Activated T-helper 1 cell treated with Interleukin-2 at 50 U/mL for 16 hours (primary cell): ENCODE data around the gene NACC2.
A peak's percentile ranks its signal among the peaks of the same experiment; 100 is the strongest.
"Not testable (repeated sequence)": the region's sequence is repeated elsewhere in the genome, so short reads cannot be mapped to it uniquely, and the experiment has no call there.

Source experiments
- DNase-seq: peaks from one replicate; pipeline ENCODE4 v3.0.0-alpha.2; 2020; ENCODE audit warnings: low read depth

NACC2 gene

DNA sequence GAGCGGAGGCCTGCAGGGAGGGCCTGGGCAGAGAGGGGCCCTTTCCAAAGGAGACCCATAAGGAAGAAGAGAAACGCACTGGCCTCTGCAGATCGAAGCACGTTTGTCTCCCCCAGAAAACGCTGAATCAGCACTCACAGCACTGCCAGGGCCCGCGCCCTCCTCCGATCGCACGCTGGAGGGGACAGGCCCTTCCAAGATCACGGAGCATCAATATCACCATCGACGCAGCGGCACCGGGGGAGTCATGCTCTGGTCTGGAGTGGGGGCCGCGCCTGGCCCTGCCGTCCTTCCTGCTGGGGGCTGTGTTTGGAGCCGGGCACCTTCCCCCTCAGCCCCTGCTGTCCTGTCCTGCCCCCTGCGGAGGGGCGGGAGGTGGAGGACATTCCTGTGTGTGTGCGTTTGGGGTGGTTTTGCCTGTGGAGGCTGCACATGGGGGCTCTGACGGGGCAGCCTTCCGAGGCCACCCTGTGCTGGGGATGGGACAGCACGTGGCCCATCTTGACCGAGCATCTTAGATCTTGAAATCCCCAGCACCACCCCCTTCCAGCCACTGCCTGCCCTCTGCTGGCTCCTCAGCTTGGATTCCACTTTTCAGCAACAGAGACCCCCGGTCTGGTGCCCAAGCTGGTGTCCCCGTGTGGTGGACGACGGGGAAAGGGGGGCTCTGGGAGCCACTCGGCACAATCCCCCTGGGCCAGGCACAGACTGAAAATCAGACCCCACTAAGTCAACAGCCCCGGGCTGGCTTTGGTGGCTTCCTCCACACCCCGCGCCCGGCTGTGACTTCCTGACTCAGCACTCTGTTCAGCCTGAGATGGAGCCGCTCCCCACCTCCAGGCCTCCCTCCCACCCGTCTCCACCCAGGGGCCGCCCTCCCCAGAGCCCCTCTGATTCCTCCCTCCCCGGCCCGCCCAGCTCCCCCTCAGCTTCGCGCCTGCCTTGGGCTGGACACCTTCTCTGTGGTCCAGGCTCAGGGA lies 15.3 kb upstream of the NACC2 start:
- no peak for DNase-seq

DNA sequence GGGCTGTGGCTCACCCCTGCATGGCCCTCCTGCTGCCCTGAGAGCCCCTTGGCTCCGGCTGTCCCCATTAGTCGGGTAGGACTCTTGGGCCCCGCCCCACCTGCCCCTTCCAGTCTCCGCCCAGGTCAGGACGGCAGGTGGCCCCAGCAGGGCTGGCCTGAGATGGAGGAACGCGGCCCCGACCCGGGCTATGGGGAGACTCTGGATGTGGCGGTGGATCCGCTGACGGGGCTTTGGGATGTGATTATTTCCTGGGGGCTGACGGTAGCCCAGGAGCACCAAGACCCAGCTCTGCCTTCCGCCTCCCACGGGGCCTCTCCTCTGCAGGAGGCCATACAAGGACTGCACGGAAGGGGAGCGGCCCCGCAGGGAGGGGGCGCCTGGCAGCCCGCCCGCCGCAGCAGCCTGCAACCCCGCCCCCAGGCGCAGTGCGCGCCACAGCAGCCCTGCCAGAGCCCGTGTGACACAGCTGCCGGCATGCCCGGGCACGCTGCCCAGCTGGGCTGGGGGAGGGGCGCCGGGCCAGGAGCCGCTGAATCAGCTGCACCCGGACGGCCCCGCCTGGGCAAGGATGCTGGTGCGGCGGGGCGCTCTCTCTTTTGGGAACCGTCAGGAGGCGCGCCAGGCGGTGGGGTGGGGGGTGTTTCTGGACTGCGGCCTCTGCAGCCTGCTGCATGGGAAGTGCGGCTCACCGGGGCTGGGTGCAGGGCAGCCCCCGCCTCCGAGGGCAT lies 14.4 kb upstream of the NACC2 start:
- peak; percentile 92 for DNase-seq

DNA sequence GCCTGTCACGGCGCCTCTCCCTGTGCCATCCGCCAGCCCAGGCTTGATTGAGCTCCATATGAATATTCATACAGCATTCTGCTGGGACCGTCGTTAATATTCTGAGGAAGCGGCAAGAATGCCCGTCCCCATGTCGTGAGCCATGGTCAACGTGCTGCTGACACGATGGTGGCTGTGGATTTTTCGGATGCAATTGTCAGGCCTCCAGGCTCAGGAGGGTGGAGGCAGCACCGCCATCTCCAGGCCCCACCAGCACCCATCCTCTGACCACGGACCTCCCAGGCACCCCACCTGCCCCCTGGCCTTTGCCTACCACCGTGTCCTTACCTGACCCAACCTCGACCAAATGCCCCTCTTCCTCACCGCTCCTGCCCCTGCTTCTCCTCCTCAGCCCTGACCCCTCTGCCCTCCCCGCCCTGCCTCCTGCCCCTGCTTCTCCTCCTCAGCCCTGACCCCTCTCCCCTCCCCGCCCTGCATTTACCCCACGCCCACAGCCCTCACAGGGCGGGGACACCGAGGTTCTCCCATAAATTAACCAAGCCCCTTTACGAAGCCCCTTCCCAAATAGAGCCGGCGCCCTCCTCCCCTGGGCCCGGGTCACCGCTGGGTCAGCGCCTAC lies 13.7 kb upstream of the NACC2 start:
- DNase-seq, result no peak

DNA sequence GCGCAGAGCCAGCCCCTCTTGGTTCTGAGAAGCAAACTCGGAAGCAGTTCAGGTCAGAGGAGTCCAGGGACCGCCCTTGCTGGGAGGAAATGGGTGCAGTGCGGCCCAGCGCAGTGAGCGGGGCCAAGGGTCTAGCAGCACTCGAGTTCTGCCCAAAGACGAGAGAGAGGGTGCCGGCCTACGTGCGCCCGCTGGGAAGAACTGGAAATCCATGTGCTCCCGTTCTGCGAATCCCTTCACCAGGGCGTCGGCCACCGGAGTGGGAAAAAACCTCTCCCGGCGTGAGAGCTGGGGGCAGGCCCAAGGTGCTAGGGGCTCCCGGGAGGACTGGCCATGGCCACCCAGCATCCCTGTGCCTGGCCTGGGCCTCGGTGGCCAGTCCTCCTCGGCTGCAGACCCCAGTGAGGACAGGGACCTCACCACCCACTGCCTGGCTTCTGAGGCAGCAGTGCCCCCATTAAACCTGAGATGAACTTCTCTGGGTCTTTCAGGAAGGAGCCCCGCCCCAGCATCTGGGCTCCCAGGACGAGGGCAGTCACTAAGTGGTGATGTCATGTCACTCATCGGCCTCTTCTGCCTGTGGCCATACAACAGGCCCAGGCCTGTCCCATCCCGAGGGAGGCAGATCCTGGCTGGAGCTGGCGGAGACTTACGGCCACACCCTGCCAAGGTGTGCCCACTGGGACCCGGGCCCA lies 13.0 kb upstream of the NACC2 start:
- DNase-seq, result no peak

DNA sequence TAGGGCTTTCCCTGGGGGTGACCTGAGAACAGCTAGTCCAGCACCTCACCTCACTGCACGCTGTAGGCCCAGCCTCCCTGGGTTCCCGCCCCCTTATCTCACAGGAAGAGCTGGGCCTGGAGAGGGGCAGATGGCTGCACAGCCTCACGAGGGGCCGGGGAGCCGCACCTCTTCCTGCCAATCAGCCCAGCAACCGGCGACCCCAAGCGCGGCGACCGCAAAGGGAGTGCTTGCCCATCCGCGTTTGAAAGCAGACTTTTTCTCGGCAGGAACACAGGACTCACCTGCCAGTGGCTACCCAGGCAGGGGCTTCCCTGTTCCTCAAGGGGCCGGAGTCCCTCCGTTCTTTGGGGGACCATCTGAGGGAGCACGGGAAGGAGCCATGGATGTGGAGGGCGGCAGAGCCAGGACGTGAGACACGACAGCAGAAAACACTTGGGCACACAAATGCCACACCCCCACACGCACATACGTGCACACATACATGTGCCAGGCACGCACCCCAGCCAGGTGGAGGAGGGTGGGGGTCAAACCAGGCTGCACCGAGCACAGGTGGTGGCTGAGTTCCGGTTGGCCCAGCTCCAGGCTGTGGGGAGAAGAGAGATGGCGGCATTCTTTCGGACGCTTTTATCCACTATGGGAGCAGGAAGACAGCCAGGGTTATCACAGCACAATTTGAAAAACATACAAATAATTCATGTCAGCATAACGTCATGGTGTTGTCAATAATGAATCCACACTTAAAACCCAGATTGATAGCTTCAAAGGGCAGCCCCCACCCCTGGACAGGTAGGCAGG lies 12.3 kb upstream of the NACC2 start:
- no peak for DNase-seq

DNA sequence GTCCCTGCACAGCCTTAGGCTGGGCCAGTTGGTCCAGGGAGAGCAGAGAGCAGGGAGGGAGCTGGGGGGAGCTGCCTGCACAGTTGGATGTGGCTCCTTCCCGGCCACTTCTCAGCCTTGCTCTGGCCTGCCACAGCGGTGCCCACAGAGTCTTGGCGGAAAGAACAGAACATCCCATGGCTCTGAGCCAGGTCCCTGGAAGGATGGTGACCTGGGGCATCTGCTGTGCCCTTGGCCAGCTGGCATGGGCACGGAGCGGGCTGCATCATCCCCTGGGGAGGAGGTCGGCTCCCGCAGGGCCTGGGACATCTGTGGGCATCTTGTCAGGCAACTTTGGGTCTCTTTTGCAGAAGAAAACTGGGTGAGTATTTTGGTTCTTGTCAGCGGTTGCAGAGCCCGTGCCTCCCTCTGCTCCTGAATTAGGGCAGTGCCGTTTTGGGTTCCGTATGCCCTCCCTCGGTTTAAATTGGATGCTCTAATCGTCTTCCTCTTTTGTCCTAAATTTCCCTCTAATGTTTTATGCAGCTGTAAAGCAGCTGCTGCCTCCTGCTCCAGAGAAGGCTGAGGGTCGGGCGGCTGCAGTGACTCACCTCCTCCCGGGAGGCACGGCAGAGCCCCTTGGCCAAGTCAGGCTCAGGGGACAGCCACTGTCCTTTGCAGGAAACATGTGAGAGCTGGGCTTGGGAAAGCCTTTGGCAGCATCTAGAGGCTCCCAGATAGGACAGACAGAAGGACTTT lies 10.5 kb upstream of the NACC2 start:
- no peak for DNase-seq

DNA sequence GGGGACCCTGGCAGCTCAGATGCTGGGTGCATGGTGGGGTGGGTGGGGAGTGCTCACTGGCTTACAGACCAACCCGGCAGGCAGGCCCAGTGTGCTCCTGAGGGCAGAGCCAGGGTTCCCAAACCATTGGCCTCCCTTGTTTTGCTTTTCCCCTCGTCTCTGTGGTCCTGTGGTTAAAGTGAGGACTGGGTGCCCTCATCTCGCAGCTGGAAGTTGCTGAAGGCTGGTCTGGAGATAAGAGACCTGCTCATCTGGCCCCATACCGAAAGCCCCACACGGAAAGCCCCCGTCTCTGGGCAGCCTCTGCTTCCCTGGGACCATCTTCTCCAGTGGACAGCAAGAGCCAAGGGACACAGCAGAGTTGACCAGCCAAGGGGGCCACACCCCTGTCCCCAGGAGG lies 9.8 kb upstream of the NACC2 start:
- no peak for DNase-seq

DNA sequence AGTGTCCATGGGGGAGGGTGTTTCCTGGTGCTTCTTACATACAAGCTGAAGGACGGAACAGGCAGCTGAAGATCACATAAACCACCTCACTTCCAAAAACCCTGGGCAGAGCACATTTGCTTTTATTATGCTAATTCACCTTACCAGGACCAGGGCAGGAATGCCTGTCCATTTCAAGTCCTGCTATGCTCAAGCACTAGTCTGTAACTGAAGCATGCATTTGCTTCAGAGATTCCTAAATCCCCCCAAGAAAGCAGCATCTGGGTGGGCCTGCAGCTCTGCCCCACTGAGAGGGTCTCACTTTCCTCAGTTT lies 9.4 kb upstream of the NACC2 start:
- no peak for DNase-seq

DNA sequence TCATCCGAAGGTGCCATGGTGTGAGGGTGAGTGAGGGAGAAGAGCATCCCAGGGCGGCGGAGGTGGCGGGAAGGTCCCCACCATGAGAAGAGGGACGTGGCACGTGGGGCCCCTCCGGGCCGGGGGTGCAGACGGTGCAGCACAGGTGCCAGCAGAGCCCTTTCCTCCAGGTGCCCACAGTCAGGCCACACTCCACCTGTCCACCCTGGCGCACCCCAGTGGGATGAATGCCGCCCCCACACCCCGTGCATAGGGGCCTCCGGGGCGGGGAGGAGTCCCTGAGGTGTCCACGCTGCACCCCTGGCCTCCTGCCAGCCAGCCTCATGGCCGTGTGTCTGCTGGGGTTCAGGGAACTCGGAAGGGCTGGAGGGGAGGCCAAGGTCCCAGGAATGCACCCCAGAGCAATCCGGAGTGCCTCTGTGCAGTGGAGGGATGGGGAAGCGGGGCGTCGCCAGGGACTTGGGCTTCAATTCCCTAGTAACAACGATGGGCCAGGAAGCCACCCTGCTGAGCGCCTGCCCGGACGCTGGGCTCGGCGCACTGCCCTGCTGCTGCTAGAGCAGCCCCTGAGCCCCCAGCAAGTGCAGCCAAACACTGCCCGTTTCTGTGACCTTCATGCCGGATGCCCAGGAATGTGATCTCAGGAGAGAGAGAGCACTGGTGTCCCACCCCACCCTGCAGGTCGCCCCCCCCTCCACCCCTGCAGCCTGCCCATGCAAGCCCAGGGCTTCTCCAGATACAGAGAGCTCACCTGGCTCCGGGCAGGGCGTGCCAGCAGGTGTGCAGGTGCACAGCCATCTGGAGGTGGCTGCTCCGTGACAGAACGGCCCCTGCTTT lies 8.8 kb upstream of the NACC2 start:
- no peak for DNase-seq

DNA sequence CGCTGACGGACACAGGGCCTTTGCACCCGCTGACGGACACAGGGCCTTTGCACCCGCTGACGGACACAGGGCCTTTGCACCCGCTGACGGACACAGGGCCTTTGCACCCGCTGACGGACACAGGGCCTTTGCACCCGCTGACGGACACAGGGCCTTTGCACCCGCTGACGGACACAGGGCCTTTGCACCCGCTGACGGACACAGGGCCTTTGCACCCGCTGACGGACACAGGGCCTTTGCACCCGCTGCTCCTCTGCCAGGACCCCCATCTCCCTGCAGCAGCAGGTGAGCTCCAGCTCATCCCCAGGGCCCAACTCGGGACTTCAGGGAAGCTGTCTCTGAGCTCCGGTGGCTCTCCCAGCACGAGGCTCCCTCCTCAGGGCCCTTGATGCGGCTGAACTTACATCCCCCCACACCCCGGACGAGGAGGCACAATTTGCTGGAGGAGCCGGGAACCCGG lies 6.6 kb upstream of the NACC2 start:
- not testable (repeated sequence) for DNase-seq

DNA sequence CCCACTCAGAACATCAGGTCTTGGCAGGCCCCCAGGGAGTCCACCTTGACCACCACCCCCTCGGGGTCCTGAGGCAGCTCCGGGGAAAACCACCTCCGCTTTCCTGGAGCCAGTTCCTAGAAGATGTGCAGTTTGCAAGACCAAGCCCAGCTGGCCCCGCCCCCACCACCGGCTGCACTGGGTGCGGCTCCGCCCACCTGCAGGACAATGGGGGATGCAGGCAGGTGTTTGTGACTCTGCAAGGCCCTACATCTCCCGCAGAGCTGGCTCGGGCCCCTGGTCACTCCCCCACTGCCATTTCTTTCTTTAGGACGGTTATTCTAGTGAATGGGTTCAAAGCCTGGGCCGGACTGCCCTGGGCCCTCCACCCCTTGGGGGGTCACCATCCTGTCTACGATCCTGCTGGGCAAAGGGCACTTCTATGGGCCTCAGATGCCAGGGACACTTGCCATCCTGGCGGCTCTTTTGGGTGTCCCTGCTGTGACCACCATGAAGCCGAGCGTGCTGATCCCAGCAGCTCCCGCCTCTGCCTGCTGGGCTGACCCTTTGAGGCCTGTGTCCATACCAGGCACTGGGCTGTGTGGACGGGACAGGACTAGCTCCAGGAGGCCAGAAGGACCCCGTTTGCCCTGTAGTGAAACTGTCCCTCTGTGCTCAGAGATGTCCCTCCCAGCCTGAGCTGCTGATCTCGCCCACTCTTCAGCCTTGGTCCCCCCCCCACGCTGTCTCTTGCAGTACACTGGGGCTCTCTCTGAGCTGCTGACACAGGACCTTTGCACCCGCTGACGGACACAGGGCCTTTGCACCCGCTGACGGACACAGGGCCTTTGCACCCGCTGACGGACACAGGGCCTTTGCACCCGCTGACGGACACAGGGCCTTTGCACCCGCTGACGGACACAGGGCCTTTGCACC lies 5.9 kb upstream of the NACC2 start:
- DNase-seq, result no peak

DNA sequence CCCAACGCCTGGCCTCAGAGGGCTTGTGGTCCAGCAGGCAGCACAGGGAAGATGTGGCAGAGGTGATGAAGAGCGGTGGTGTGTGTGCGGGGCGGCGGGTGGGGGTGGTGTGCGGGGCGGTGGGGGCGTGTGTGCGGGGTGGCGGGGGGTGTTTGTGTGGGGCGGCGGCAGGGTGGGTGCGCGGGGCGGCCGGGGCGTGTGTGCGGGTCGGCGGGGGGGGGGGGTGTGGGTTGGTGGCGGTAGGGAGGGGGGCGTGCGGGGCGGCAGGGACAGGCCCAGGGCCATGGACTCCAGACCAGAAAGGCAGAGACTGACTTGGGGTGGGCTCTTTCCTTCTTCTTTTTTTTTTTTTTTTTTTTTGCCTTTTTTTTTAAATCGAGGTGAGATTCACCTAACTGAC lies 4.5 kb upstream of the NACC2 start:
- DNase-seq, result no peak

DNA sequence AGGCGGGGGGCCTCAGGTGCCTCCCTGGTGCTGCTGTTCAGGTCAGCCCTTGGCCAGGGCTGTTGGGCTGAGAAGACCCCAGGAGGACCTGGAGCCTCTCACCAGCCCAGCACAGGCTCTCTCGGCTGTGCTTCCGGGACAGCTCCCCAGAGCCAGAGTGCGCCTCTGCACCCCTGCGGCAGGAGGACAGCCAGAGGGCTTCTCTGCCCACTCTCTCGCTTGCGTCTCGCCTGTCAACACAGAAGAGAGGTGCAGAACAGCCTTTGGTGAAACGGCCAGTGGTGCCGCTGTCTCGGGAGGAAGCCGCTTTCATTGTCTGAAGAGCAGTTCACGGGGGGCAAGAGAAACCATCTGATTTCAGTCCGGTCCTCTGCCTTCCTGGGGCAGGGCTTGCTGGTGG lies 3.8 kb upstream of the NACC2 start:
- no peak for DNase-seq

DNA sequence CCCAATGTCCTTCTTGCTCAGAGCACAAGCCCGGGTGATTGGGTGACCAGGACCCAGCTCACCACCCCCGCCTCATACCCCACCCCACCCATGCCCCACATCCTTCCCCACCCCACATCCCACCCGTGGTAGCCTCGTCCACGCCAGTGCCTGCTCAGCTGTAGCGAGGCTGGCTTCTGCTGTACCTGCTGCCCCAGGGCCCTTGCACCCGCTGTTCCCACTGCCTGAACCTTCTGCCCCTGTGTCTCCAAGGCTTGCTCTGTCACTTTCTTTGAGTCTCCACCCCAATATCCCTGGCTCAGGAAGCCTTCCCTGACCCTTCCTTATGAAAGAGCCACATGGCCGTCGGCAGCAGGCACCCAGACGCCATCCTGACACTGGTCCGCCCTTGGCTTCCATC lies 3.1 kb upstream of the NACC2 start:
- DNase-seq, result no peak

DNA sequence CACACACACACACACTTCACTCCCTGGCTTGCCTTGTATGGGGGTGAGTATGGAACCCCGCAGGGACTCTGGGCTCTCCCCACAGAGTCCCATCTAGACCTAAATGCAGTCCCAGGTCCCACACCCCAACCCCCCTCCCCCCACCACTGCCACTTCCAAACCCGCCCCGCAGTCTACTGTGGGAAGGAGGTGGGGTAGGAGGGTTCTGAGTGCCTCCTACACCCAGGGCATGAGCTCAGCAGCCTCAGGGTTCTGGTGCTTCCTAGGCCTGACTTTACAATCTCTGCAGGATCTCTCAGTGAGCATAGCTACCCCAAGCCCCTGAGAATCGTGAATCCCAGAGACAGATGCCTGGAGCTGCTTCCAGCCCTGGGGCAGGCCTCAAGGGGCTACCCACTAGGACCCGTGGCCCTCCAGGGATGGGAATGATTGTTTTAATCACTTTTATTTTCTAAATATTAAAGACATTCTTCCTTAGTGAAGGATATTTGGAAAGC lies 1.5 kb upstream of the NACC2 start:
- DNase-seq, result no peak

DNA sequence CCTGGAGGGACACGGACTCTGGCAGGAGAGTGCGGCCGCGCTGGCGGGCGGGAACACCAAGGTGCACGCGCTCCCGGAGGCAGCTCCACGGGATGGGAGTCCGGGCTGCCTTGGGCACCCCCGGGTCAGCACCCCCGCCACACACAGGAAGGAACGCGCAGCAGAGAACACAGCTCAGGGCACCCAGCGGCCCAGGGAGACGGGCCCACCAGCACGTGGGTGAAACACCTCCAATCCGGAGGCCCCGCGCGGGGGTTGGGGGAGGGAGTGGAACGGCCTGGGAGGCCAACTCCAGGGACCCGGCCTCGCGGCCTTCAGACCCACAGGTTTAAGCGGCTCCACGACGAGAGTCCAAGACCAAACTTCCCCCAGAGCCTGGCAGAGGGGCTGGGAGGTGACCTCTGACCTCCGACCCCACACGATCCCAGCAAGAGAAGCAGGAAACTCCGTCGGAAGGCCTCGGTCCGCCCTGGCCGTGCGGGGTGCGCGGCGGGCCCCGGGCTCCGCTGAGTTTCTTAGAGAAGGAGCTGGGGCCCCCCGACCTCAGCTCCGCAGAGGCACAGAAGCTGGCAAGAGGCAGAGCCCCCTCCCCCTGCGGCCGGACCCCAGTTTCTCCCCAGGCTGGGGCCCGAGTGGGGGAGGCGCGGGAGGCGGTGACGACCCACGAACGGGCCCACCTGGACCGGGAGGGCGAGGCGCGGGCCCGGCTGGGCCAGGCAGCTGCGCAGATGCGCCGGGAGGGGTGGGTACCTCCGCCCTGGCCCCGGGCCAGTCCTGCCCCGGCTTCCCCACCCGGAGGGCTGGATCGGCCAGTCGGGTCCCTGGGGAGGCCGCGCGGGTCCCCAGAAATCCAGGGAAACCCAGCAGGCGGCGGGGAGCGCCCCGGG lies 851 bp downstream of the NACC2 start:
- peak; percentile 22 for DNase-seq

DNA sequence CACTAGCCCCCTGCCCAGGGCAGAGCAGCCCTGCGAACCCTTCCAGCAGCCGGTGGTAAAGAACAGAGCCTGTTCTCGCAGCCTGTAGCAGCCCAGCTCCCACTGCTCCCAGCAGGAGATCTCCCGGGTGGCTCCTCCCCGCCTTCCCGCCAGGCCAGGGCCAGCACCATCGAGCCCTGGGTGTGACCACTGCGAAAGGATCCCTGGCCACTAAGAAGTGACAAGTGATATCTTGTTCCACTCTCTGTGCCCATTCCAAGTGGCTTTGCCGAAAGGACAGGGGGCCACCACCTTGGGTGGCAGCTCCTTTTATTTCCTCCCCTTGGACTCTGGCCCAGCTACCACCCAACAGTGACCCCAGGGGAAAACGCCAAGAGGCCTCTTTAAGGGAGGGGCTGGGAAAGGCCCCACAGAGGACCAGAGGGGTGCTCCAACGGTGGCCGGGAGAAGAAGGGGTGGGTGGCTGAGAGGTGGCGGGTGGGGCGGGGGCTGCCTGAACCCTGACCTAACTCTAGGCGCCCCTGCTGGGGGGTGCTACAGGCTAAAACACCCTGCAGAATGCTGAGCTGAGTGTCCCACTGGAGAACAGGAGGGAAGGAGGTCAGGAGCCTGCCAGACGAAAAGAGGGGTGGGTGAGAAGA lies 1.6 kb downstream of the NACC2 start:
- no peak for DNase-seq
